ENCODE results near the gene CLDN20. TPM values are rescaled to one million over a fixed set of nuclear protein-coding genes. Genes with fewer than 3 reads are reported as not detected.

Gene CLDN20
- total RNA-seq, 1 donor from 2014 or later: not detected

GRCh38 chr6:155235087-155235486 is 28.7 kb upstream of the CLDN20 start:
- Mint-ChIP-seq H3K9me3 (peaks cover 6% of the 10 kb centered on the region), H3K4me1 (no peaks in the 10 kb centered on the region), H3K4me3 (no peak overlapping the region), H3K27ac (ENCODE audit: unreplicated experiment) (peak overlapping the region; percentile 23), H3K36me3 (ENCODE audit: low read depth) (peaks cover 36% of the 10 kb centered on the region), H3K27me3 (ENCODE audit: low read depth) (no peaks in the 10 kb centered on the region)
- no peak for TF ChIP-seq CTCF (conservative IDR thresholded peaks at IDR 0.05)
- no peak for DNase-seq (ENCODE audit: low read depth, low spot score)

GRCh38 chr6:155237613-155238012 is 26.2 kb upstream of the CLDN20 start:
- Mint-ChIP-seq H3K27me3 (ENCODE audit: low read depth) (no peaks in the 10 kb centered on the region), H3K36me3 (ENCODE audit: low read depth) (peaks cover 53% of the 10 kb centered on the region), H3K9me3 (peaks cover 6% of the 10 kb centered on the region), H3K27ac (ENCODE audit: unreplicated experiment) (no peak overlapping the region), H3K4me3 (no peak overlapping the region), H3K4me1 (peaks cover 4% of the 10 kb centered on the region)
- DNase-seq (ENCODE audit: low read depth, low spot score): no peak
- no peak for TF ChIP-seq CTCF (conservative IDR thresholded peaks at IDR 0.05)

- Mint-ChIP-seq H3K9me3 (peaks cover 6% of the 10 kb centered on the region), H3K27ac (ENCODE audit: unreplicated experiment) (no peak overlapping the region), H3K27me3 (ENCODE audit: low read depth) (no peaks in the 10 kb centered on the region), H3K4me1 (peaks cover 4% of the 10 kb centered on the region), H3K36me3 (ENCODE audit: low read depth) (peaks cover 51% of the 10 kb centered on the region), H3K4me3 (peak overlapping the region; percentile 61)
- DNase-seq (ENCODE audit: low read depth, low spot score): no peak
- TF ChIP-seq CTCF (conservative IDR thresholded peaks at IDR 0.05): no peak
These were observed 22.8 kb upstream of the CLDN20 start for GRCh38 chr6:155240905-155241600.

- Mint-ChIP-seq H3K9me3 (peaks cover 6% of the 10 kb centered on the region), H3K27ac (ENCODE audit: unreplicated experiment) (no peak overlapping the region), H3K4me3 (peak overlapping the region; percentile 1), H3K4me1 (peaks cover 4% of the 10 kb centered on the region), H3K27me3 (ENCODE audit: low read depth) (no peaks in the 10 kb centered on the region), H3K36me3 (ENCODE audit: low read depth) (peaks cover 47% of the 10 kb centered on the region)
- TF ChIP-seq CTCF (conservative IDR thresholded peaks at IDR 0.05): no peak
- no peak for DNase-seq (ENCODE audit: low read depth, low spot score)
These were observed 21.8 kb upstream of the CLDN20 start for GRCh38 chr6:155241966-155242365.

GRCh38 chr6:155244434-155244833 is 19.4 kb upstream of the CLDN20 start:
- Mint-ChIP-seq H3K4me3 (no peak overlapping the region), H3K4me1 (peaks cover 9% of the 10 kb centered on the region)

More at GRCh38 chr6:155244434-155244833, 19.4 kb upstream of the CLDN20 start:
- Mint-ChIP-seq H3K36me3 (ENCODE audit: low read depth) (peaks cover 37% of the 10 kb centered on the region), H3K27ac (ENCODE audit: unreplicated experiment) (no peak overlapping the region), H3K27me3 (ENCODE audit: low read depth) (no peaks in the 10 kb centered on the region), H3K9me3 (no peaks in the 10 kb centered on the region)
- no peak for TF ChIP-seq CTCF (conservative IDR thresholded peaks at IDR 0.05)
- DNase-seq (ENCODE audit: low read depth, low spot score): no peak
